SU-DHL-6 (cell line): ENCODE results near the gene LILRB3.

Experiments used
- CTCF ChIP-seq: fragments of 200-600 bp; sonication (generic); IDR thresholded peaks from one replicate; pipeline ENCODE4 v1.5.1; 2017; ENCODE audit warnings: antibody characterized with exemption, mild to moderate bottlenecking, low read length, moderate library complexity; ENCODE audit not compliant: insufficient read depth, poor library complexity, severe bottlenecking
- EZH2phosphoT487 ChIP-seq: fragments of 200-600 bp; sonication (generic), shearing (Covaris generic); conservative IDR thresholded peaks from 2 replicates; pipeline ENCODE4 v1.6.1; 2018; ENCODE audit warnings: mild to moderate bottlenecking, antibody characterized with exemption, low read length, moderate library complexity, mixed read lengths

DNA sequence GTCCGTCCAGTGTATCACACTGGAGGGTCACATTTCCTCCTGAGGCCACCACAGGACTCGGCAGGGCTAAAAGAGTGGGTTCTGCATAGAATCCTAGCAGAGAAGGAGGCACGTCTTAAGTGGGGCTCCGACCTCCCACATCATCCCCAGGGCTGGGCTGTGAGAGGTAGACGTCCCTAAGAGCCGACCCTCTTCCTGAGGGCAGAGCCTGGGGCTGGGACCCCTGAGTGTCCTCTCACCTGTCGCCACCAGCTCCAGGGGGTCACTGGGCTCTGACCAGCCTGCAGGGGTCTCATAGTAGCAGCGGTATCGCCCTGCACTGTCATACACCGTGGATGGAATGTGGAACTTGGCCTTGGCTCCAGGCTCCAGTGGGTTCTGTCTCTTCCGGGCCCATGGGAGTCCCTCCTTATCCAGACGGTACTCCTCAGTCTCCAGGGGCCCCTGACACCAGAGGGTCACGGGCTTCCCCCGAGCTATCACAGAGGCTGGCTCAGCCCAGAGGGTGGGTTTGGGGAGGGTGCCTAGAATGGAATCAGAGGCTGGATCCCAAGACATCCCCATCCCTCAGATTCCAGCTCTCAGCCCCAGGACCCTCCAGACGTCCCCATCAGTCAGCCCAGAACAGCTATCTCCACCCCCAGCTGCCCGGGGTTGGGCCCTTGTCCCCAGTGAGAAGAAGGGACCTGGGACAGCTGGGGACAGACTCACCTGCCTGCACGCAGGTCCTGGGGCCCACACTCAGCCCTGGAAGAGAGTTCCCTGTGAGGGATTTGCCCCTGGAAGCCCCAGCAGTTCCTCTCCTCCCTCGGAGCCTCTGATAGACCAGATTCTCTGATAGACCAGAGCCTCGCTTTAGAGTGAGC lies 33.7 kb upstream of the LILRB3 start:
- no peak for TF ChIP-seq CTCF
- no peak for TF ChIP-seq EZH2phosphoT487
